Measurements from ENCODE around the gene PPP2R5C.

Gene PPP2R5C

DNA sequence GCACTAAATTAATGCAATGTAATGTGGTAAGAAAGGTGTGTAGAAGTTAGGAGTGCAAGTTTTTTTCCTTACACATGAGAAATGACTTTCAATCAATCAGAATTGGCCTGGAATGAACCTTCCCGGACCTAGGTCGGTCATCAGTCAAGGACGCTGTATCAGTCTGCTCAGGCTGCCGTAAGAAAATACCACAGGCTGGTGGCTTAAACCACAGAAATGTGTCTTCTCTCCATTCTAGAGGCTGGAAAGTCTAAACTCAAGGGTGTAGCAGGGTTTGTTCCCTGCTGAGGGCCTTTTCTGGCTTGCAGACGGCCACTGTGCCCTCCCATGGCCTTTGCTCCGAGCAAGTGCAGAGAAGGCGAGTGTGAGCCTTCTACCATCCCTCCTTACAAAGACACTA lies 116.3 kb downstream of the PPP2R5C start:
- DNase-seq, result no peak
- Mint-ChIP-seq H3K27me3 (no peaks in the 10 kb centered on the region), H3K4me3 (peak overlapping the region in 1 of 2 donors; percentile 14), H3K27ac (peak overlapping the region; percentile 69 to 78), H3K4me1 (peaks cover 83% of the 10 kb centered on the region), H3K9me3 (no peaks in the 10 kb centered on the region)
- ATAC-seq, result no peak

DNA sequence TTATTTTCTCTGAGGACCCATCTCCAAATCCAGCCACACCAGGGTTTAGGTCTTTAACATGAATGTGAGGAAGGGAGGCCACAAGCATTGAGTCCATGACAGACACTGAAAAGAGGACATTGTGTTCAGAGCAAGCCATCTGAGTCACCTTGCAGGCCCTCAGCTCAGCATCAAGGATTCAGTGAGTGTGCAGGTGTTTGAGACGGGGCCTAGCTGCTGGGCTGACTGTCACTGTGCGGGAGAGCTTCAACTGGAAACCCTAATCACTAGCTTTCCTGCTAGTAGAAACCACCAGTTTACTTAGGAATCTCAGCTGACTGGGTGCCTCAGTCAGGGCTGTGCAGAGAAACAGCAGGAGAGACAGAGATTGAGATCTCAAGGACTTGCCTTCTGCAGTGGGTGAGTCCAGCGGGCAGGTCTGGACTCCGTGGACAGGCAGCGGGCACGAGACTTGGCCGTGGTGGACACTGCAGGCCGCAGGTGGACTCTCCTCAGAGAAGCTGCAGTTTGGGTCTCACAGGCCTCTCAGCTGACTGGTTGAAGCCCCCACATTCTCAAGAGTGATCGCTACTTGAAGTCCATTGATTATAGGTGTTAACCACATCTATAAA lies 116.8 kb downstream of the PPP2R5C start:
- peak; percentile 40 for ATAC-seq
- H3K4me3 Mint-ChIP-seq, result peak overlapping the region; percentile 58 to 67
- peak overlapping the region; percentile 55 to 96 for H3K27ac Mint-ChIP-seq

GRCh38 chr14:101878822-101879528 lies 117.5 kb downstream of the PPP2R5C start:
- H3K4me3 Mint-ChIP-seq, result peak overlapping the region; percentile 58 to 67
- H3K4me1 Mint-ChIP-seq, result peaks cover 71% of the 10 kb centered on the region
- H3K27ac Mint-ChIP-seq, result peak overlapping the region; percentile 92 to 96
- DNase-seq, result peak; percentile 36 to 55
- H3K27me3 Mint-ChIP-seq, result no peaks in the 10 kb centered on the region
- ATAC-seq, result peak; percentile 78
- H3K9me3 Mint-ChIP-seq, result no peaks in the 10 kb centered on the region

More for the DNA sequence above, 116.8 kb downstream of the PPP2R5C start:
- H3K27me3 Mint-ChIP-seq, result no peaks in the 10 kb centered on the region
- H3K9me3 Mint-ChIP-seq, result no peaks in the 10 kb centered on the region
- peak in 1 of 2 donors; percentile 25 for DNase-seq
- peaks cover 78% of the 10 kb centered on the region for H3K4me1 Mint-ChIP-seq

- peak overlapping the region; percentile 92 to 96 for H3K27ac Mint-ChIP-seq
- peak overlapping the region; percentile 58 to 67 for H3K4me3 Mint-ChIP-seq
- no peaks in the 10 kb centered on the region for H3K9me3 Mint-ChIP-seq
- ATAC-seq (peak; percentile 82), DNase-seq (peak in 1 of 2 donors; percentile 23)
- H3K27me3 Mint-ChIP-seq, result no peaks in the 10 kb centered on the region
- H3K4me1 Mint-ChIP-seq, result peaks cover 68% of the 10 kb centered on the region
Observed at GRCh38 chr14:101879529-101880336, 118.2 kb downstream of the PPP2R5C start.

GRCh38 chr14:101881426-101881825 lies 119.9 kb downstream of the PPP2R5C start:
- no peak overlapping the region for H3K27ac Mint-ChIP-seq
- peaks cover 51% of the 10 kb centered on the region for H3K4me1 Mint-ChIP-seq

DNA sequence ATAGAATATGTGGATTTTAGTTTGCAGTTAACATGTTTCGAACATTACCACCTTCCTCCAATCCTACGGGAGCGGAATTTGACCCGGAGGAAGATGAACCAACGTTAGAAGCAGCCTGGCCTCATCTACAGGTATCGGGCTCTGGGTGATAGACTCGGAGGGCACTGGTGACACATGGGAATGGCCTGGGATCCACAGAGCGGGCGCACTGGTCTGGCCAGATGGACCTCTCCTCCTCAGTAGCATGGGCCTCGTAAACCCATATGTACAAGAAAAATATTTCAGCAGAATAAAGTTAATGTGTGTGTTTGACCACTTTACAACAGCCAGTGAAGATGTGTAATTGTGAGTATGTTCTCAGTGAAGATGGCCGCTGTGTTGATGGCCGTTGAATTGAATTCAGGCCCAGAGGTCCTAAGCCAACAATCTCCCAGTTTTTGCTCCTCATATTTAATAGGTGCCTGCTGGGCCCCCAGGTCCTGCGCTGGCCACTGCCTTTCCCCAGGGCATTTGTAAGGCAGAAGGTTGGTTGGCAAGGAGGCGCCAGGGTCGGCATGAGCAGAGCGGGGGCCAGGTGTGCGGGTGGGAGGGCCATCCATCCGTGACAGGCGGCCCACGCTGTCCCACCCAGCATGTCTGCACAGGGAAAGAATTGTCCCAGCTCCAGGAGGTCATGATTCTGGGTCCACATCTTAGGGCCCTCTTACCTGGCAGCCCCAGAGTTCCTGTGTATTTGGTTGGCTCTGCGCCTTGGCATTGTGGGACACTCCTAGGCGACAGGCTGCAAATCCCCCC lies 120.8 kb downstream of the PPP2R5C start:
- DNase-seq (no peak), ATAC-seq (no peak)
- Mint-ChIP-seq H3K27ac (peak overlapping the region; percentile 19 to 33), H3K9me3 (no peaks in the 10 kb centered on the region), H3K4me1 (peaks cover 45% of the 10 kb centered on the region), H3K27me3 (no peaks in the 10 kb centered on the region), H3K4me3 (no peak overlapping the region)

More at GRCh38 chr14:101881426-101881825, 119.9 kb downstream of the PPP2R5C start:
- DNase-seq (no peak), ATAC-seq (no peak)
- Mint-ChIP-seq H3K4me3 (no peak overlapping the region), H3K27me3 (no peaks in the 10 kb centered on the region), H3K9me3 (no peaks in the 10 kb centered on the region)

DNA sequence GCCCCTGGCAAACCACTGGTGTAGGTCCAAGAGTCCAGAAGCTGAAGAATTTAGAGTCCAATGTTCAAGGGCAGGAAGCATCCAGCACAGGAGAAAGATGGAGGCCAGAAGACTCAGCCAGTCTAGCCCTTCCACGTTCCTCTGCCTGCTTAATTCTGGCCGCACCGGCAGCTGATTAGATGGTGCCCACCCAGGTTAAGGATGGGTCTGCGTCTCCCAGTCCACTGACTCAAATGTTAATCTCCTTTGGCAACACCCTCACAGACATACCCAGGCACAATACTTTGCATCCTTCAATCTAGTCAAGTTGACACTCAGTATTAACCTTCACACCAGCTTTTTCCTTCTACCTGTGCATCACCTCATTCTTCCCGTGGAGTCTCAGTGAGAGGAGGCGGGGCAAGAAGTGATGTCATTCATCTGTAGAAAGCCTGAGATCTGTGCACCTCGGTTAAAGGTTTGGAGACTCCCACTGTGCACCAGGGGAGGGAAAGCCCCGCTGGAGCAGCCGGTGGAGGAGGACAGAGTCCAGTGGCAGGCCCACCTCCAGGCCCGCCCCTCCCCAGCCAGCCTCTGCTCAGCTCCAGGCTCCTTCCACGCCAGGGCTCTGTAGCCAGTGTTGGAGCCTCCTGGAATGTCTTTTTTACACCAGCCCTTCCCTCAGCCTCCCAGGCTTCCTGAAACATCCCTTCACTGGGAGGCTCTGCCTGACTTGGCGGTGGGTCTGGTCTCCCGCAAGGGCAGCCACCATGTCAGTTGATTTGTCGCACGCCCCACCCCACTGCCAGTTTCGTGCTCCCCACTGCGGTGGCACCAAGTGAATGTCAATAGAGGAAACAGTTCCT lies 122.8 kb downstream of the PPP2R5C start:
- no peak for DNase-seq
- no peak for ATAC-seq
- H3K27ac Mint-ChIP-seq, result peak overlapping the region; percentile 72 to 89
- H3K4me3 Mint-ChIP-seq, result no peak overlapping the region
- H3K4me1 Mint-ChIP-seq, result peaks cover 35% of the 10 kb centered on the region
- no peaks in the 10 kb centered on the region for H3K9me3 Mint-ChIP-seq
- no peaks in the 10 kb centered on the region for H3K27me3 Mint-ChIP-seq

GRCh38 chr14:101884934-101885576 lies 123.5 kb downstream of the PPP2R5C start:
- ATAC-seq (no peak), DNase-seq (no peak)
- peaks cover 30% of the 10 kb centered on the region for H3K4me1 Mint-ChIP-seq
- peak overlapping the region in 1 of 2 donors; percentile 93 for H3K27ac Mint-ChIP-seq
- no peak overlapping the region for H3K4me3 Mint-ChIP-seq
- no peaks in the 10 kb centered on the region for H3K9me3 Mint-ChIP-seq
- H3K27me3 Mint-ChIP-seq, result no peaks in the 10 kb centered on the region

- ATAC-seq (no peak), DNase-seq (no peak)
- Mint-ChIP-seq H3K4me1 (peaks cover 15% of the 10 kb centered on the region), H3K9me3 (no peaks in the 10 kb centered on the region), H3K27me3 (no peaks in the 10 kb centered on the region), H3K27ac (peak overlapping the region; percentile 79 to 81), H3K4me3 (no peak overlapping the region)
Observed at GRCh38 chr14:101887219-101887618, 125.7 kb downstream of the PPP2R5C start.

- H3K4me3 Mint-ChIP-seq, result no peak overlapping the region
- no peaks in the 10 kb centered on the region for H3K9me3 Mint-ChIP-seq
- peaks cover 15% of the 10 kb centered on the region for H3K4me1 Mint-ChIP-seq
- no peak overlapping the region for H3K27ac Mint-ChIP-seq
- no peak for DNase-seq
- ATAC-seq, result no peak
- H3K27me3 Mint-ChIP-seq, result no peaks in the 10 kb centered on the region
Observed at GRCh38 chr14:101888182-101888581, 126.7 kb downstream of the PPP2R5C start.

- peak overlapping the region in 1 of 2 donors; percentile 55 for H3K27ac Mint-ChIP-seq
- no peak for ATAC-seq
- no peak for DNase-seq
- peaks cover 15% of the 10 kb centered on the region for H3K4me1 Mint-ChIP-seq
- H3K4me3 Mint-ChIP-seq, result no peak overlapping the region
- no peaks in the 10 kb centered on the region for H3K27me3 Mint-ChIP-seq
- H3K9me3 Mint-ChIP-seq, result no peaks in the 10 kb centered on the region
Observed at GRCh38 chr14:101889366-101889765, 127.9 kb downstream of the PPP2R5C start.

- no peak for ATAC-seq
- no peak overlapping the region for H3K4me3 Mint-ChIP-seq
- no peaks in the 10 kb centered on the region for H3K27me3 Mint-ChIP-seq
- H3K4me1 Mint-ChIP-seq, result peaks cover 15% of the 10 kb centered on the region
- no peaks in the 10 kb centered on the region for H3K9me3 Mint-ChIP-seq
- DNase-seq, result no peak
- H3K27ac Mint-ChIP-seq, result peak overlapping the region in 1 of 2 donors; percentile 55
Observed at GRCh38 chr14:101889898-101890297, 128.4 kb downstream of the PPP2R5C start.

DNA sequence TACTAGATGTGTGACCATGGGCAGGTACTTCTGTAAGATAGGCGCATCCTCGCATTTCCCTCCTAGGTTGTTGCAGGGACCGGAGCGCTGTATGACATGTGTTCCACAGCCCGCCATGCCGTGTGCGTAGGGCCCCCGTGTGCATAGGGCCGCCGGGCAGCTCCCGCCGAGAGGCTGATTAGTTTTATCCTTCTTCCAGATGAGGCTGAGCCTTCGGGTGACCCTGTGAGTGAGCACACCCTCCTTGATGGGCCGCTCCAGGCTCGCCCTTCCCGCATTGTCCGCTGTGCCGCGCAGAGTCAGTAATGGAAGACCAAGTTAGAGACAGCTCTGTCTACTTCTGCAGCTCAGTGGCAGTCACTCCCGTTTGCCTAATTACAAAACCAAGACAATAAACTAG lies 130.0 kb downstream of the PPP2R5C start:
- H3K4me3 Mint-ChIP-seq, result no peak overlapping the region
- peaks cover 15% of the 10 kb centered on the region for H3K4me1 Mint-ChIP-seq
- DNase-seq (no peak), ATAC-seq (no peak)
- no peaks in the 10 kb centered on the region for H3K9me3 Mint-ChIP-seq
- H3K27ac Mint-ChIP-seq, result peak overlapping the region in 1 of 2 donors; percentile 76
- no peaks in the 10 kb centered on the region for H3K27me3 Mint-ChIP-seq

GRCh38 chr14:101893759-101894158 lies 132.2 kb downstream of the PPP2R5C start:
- H3K9me3 Mint-ChIP-seq, result no peaks in the 10 kb centered on the region
- no peaks in the 10 kb centered on the region for H3K27me3 Mint-ChIP-seq
- H3K27ac Mint-ChIP-seq, result no peak overlapping the region
- H3K4me3 Mint-ChIP-seq, result no peak overlapping the region
- DNase-seq, result no peak
- H3K4me1 Mint-ChIP-seq, result peaks cover 8% of the 10 kb centered on the region
- ATAC-seq, result no peak

All from stimulated activated naive CD8-positive, alpha-beta T cell treated with anti-CD3 and anti-CD28 coated beads, Interleukin-15, amount 100 ng/mL, for 72 hours (primary cell).